ENCODE results near the gene SMIM11.
"Not testable (repeated sequence)": the region's sequence is repeated elsewhere in the genome, so short reads cannot be mapped to it uniquely, and the experiment has no call there.

Gene SMIM11

GRCh38 chr21:34428441-34428840 lies 53.1 kb downstream of the SMIM11 start:
- not testable (repeated sequence) for DNase-seq

- DNase-seq: not testable (repeated sequence)
Measured at GRCh38 chr21:34429710-34430109, 54.4 kb downstream of the SMIM11 start.
